Stimulated activated memory B cell treated with anti-CD40 and anti-IgM and Interleukin-4, amounts not matched to agents 10 μg/mL and 1 μg/mL and 100 μg/mL, for 72 hours (primary cell): Measurements from ENCODE around the gene NHP2.

Source experiments
- ATAC-seq: fragments of 150-1000 bp; cut with Tn5 transposase; 2 replicates; pipeline ENCODE4 v1.10.0; 2021
- H3K27ac Mint-ChIP-seq: one replicate; pipeline ENCODE4 v1.8.0; 2022; ENCODE audit warnings: mild to moderate bottlenecking, mixed read lengths
- H3K27me3 Mint-ChIP-seq: one replicate; pipeline ENCODE4 v1.8.0; 2022; ENCODE audit warnings: mixed read lengths
- H3K36me3 Mint-ChIP-seq: one replicate; pipeline ENCODE4 v1.8.0; 2022; ENCODE audit warnings: mixed read lengths
- H3K4me1 Mint-ChIP-seq: one replicate; pipeline ENCODE4 v1.8.0; 2022; ENCODE audit warnings: mixed read lengths
- H3K4me3 Mint-ChIP-seq: one replicate; pipeline ENCODE4 v1.8.0; 2022; ENCODE audit warnings: mild to moderate bottlenecking, moderate library complexity, mixed read lengths
- H3K9me3 Mint-ChIP-seq: one replicate; pipeline ENCODE4 v1.8.0; 2022; ENCODE audit warnings: mixed read lengths

The NHP2 gene

DNA sequence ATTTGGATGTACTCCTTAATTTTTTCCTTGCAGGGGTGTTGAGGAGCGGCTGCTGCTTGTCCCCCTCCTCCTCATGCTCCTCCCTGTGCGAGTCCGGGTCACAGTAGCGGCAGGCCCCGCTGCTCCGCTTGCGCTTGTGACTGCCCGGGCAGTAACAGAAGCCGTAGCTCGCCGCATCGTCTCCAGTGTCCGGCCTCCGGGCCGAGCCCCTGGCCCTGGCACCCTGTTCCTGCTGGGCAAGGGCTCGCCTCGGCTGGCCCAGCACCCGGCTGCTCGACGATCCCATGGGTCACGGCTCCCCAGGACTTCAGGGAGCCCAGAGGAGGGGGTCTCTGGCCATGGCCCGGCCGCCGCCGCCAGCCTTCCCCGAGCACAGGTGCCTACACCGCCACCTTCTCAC is 33.3 kb upstream of the NHP2 start, which contains the start of gene GMCL2:
Gene GMCL2 (minus strand): TSS at position 358 of the 400 bp plus-strand sequence. CDS start 72 bp downstream, at position 286.
- Mint-ChIP-seq H3K4me1 (no peaks in the 10 kb centered on the region), H3K4me3 (no peak within 1 kb of the TSS), H3K27me3 (peaks cover 24% of the 10 kb centered on the region), H3K36me3 (peaks cover under 1% of the 10 kb centered on the region), H3K9me3 (no peaks in the 10 kb centered on the region), H3K27ac (no peak within 1 kb of the TSS)
- no peak for ATAC-seq

DNA sequence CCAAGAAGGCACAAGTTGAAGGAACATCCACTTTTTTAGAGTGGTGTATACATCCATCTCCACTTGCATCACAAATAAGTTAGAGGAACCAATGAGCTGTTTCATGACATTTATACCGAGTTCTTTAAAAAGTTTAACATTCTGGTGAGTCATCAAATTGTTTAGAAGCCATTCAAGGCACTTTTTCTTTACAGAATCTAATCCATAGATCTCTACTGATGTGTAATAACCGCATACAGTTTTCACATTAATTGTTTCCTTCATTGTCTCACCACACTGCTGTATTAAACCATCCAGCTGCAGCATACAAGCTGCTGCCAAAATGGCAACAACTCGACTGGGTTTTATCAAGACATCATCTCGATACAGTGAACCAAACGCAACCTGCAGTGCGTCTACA is 32.7 kb upstream of the NHP2 start:
- Mint-ChIP-seq H3K27me3 (peaks cover 22% of the 10 kb centered on the region), H3K9me3 (no peaks in the 10 kb centered on the region), H3K4me3 (no peak overlapping the region), H3K4me1 (no peaks in the 10 kb centered on the region), H3K27ac (no peak overlapping the region), H3K36me3 (no peaks in the 10 kb centered on the region)
- ATAC-seq = no peak

DNA sequence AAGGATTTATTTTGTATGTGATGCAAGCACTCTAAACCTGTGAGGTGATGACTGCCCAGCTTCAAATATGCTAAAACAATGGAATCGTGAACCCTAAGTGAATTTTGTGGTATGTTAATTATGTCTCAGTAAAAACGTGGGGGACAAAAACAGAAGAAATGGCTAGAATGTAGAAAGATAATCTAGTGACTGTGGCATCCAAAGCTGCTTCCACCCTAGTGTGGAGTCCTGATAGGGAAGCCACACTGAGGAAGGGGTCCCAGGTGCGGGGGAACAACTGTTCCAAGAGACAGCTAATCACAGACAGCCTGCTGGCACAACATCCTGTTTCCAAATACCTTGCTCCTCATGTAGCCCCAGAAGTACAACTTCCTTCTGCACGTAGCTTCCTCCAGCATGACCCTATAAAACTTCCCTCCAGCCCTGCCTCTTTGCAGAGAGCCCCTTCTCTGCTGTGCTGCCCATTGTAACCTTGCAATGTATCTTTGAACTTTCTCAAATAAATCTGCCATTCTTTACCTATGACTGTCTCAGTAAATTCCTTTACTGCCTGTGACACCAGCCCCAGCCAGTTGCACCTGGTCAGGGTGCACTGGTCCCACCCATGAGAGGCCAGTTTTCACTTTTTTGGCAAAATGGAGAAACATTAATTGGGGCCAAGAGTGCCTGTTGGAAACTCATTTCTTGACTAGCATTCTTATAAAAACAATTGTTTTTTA is 28.6 kb upstream of the NHP2 start:
- Mint-ChIP-seq H3K36me3 (no peaks in the 10 kb centered on the region), H3K27me3 (peaks cover 25% of the 10 kb centered on the region), H3K4me1 (no peaks in the 10 kb centered on the region), H3K27ac (no peak overlapping the region), H3K4me3 (no peak overlapping the region), H3K9me3 (peaks cover 2% of the 10 kb centered on the region)
- ATAC-seq = no peak

- no peak for ATAC-seq
Measured at GRCh38 chr5:178180141-178180863, 26.6 kb upstream of the NHP2 start.

GRCh38 chr5:178177569-178177968 is 23.9 kb upstream of the NHP2 start:
- no peak overlapping the region for H3K4me3 Mint-ChIP-seq
- H3K9me3 Mint-ChIP-seq = peaks cover 2% of the 10 kb centered on the region
- peaks cover 36% of the 10 kb centered on the region for H3K27me3 Mint-ChIP-seq
- H3K27ac Mint-ChIP-seq = no peak overlapping the region
- H3K4me1 Mint-ChIP-seq = no peaks in the 10 kb centered on the region
- no peaks in the 10 kb centered on the region for H3K36me3 Mint-ChIP-seq
- ATAC-seq = no peak

More at GRCh38 chr5:178180141-178180863, 26.6 kb upstream of the NHP2 start:
- H3K9me3 Mint-ChIP-seq = peaks cover 2% of the 10 kb centered on the region
- peaks cover 36% of the 10 kb centered on the region for H3K27me3 Mint-ChIP-seq
- no peak overlapping the region for H3K4me3 Mint-ChIP-seq
- H3K27ac Mint-ChIP-seq = no peak overlapping the region
- H3K36me3 Mint-ChIP-seq = no peaks in the 10 kb centered on the region
- H3K4me1 Mint-ChIP-seq = no peaks in the 10 kb centered on the region

DNA sequence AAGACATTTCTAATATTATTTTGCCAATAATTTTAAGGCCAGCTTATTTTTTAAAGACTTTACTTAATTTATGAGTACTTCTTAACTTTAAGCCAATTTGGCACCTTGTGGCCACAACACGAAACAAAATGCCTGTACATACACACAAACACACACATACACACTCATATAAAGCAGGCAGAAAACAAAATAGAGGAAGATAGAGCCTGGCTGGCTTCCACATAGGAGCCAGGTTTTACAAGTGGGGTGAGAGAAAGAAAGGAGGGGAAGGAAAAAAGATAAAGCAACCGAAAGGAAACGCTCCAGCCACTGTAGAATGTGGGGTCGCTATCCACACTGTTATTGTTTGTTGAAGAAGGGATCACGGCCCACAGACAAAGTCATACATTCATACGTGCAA is 23.1 kb upstream of the NHP2 start:
- Mint-ChIP-seq H3K27ac (no peak overlapping the region), H3K9me3 (peaks cover 2% of the 10 kb centered on the region), H3K36me3 (no peaks in the 10 kb centered on the region), H3K4me1 (no peaks in the 10 kb centered on the region), H3K27me3 (peaks cover 36% of the 10 kb centered on the region), H3K4me3 (no peak overlapping the region)
- no peak for ATAC-seq

DNA sequence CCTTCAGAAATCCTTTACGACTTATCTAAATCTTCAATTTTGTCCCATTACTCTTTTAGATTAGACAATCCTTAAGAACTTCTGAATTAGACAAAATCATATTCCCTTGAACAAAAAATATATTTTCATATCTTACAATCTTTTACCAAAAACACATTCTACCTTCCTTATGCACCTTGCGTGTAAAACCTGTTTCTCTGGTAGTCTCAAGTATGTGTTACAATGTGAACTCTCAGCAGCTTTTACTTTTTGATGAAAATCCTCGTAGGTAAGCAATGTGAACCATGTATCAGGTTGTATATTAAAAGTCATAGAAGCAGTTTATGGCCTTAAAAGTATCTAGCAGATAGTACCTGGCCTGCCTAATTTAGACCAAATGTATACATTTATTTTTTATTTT is 20.8 kb upstream of the NHP2 start:
- Mint-ChIP-seq H3K9me3 (peaks cover 2% of the 10 kb centered on the region), H3K36me3 (no peaks in the 10 kb centered on the region), H3K27me3 (peaks cover 27% of the 10 kb centered on the region), H3K4me1 (no peaks in the 10 kb centered on the region), H3K27ac (no peak overlapping the region), H3K4me3 (no peak overlapping the region)
- ATAC-seq = no peak

- H3K4me3 Mint-ChIP-seq = no peak overlapping the region
- H3K27ac Mint-ChIP-seq = no peak overlapping the region
- H3K9me3 Mint-ChIP-seq = no peaks in the 10 kb centered on the region
- no peaks in the 10 kb centered on the region for H3K36me3 Mint-ChIP-seq
- H3K4me1 Mint-ChIP-seq = peaks cover 5% of the 10 kb centered on the region
- no peak for ATAC-seq
- H3K27me3 Mint-ChIP-seq = no peaks in the 10 kb centered on the region
Measured at GRCh38 chr5:178170455-178170854, 16.8 kb upstream of the NHP2 start.

DNA sequence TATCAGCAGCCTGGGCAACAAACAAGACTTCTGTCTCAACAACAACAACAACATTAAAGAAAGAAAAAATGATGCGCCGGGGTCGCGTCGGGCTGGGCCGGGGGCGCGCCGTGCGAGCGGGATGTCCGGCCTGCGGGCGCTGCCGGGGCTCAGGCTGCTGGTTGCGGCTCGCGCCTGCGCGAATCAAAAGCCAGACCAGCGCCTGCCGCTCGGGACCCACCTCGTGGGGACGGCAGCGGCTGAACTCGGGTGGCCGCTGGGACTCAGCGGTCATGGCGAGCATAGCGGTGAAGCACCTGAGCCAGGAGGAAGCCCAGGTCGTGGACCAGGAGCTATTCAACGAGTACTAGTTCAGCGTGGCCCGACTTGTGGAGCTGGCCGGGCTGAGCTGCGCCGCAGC is 11.9 kb upstream of the NHP2 start:
- Mint-ChIP-seq H3K4me3 (no peak overlapping the region), H3K27me3 (peaks cover 17% of the 10 kb centered on the region), H3K4me1 (peaks cover 18% of the 10 kb centered on the region), H3K36me3 (no peaks in the 10 kb centered on the region), H3K9me3 (no peaks in the 10 kb centered on the region), H3K27ac (no peak overlapping the region)
- no peak for ATAC-seq

DNA sequence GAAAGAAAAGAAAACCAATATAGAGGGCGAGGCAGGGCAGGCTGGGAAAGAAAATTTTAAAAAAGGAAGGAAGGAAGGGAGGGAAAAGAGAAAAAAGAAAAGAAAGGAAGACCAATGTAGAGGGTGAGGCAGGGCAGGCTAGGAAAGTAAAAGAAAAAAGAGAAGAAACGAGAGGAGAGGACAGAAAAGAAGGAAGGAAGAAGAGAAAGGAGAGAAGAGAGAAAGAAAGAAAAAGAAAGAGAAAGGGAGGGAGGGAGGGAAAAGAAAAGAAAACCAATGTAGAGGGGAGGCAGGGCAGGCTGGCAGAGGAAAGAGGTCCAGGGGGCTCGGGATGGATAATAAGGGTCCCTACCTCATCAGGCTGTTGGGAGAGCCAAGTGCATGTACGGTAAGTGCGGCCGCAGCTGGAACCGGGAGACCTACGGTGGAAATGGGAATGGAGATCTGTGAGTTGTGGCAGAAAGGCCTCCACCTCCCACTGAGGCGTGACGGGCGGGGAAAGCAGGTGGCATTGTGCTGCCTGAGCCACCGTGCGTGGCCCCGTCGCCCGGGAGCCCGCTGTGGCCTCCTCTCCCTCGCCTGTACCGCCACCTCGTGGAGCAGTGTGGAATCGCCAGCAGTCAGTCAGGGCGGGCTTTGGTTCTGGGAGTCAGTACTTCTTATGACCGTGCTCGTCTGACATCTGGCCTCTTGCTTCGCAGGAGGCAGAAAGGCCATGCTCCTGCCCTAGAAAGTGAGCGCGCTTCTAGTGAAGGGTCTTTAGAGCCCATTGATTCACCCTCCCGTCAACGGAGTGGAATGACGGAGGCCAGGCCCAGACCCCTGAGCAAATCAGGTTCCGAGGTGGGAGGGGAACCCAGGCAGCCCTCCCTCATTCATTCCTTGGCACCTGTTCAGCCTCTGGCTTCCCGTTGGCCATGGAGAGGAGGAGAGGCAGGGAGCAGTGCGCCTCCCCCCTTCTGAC is 10.4 kb upstream of the NHP2 start:
- Mint-ChIP-seq H3K4me3 (peak overlapping the region; percentile 40), H3K9me3 (no peaks in the 10 kb centered on the region), H3K36me3 (no peaks in the 10 kb centered on the region), H3K27ac (peak overlapping the region; percentile 11), H3K4me1 (peaks cover 18% of the 10 kb centered on the region), H3K27me3 (peaks cover 17% of the 10 kb centered on the region)
- ATAC-seq = peak; percentile 98

DNA sequence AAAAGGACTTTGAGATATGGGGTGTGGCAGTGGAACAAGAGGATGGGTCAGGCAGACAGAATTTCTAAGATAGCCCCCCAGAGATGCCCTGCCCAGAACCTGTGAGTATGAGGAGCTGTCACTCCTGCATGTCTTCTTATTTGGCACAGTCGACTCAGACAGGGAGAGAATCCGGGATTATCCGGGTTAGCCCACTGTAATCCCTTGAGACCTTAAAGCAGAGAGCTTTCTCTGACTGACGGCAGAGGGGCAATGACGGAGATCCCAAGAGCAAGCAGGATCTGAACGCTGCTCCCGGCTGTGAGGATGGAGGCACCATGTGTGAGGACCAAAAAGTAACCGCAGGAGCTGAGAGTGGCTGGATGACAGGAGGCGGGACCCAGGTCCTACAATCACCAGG is 8.8 kb upstream of the NHP2 start:
- no peak overlapping the region for H3K4me3 Mint-ChIP-seq
- H3K9me3 Mint-ChIP-seq = no peaks in the 10 kb centered on the region
- H3K36me3 Mint-ChIP-seq = no peaks in the 10 kb centered on the region
- no peak for ATAC-seq
- peaks cover 12% of the 10 kb centered on the region for H3K4me1 Mint-ChIP-seq
- no peak overlapping the region for H3K27ac Mint-ChIP-seq
- H3K27me3 Mint-ChIP-seq = peaks cover 17% of the 10 kb centered on the region

DNA sequence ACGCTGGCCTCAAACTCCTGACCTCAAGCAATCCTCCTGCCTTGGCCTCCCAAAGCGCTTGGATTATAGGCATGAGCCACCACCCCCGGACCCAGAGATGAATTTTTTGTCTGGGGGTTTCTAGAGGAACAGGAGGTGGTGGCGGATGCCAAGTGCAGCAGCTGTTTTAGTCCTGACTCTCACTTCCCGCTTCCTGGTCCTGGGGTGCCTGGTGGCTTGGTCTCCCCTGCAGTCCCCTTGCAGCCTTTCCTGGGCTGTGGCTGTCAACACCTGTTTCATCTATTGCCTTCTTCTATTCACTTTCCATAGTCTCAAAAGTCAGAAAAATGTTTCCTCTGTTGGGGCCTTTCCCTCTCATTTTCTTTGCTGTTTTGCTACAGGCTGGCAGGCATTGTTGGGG is 6.5 kb upstream of the NHP2 start:
- ATAC-seq = no peak
- Mint-ChIP-seq H3K4me3 (no peak overlapping the region), H3K4me1 (peaks cover 12% of the 10 kb centered on the region), H3K27ac (no peak overlapping the region), H3K27me3 (peaks cover 17% of the 10 kb centered on the region), H3K9me3 (no peaks in the 10 kb centered on the region), H3K36me3 (no peaks in the 10 kb centered on the region)

- H3K4me1 Mint-ChIP-seq = peaks cover 39% of the 10 kb centered on the region
- H3K27me3 Mint-ChIP-seq = no peaks in the 10 kb centered on the region
- H3K27ac Mint-ChIP-seq = no peak overlapping the region
- peaks cover 19% of the 10 kb centered on the region for H3K36me3 Mint-ChIP-seq
- no peaks in the 10 kb centered on the region for H3K9me3 Mint-ChIP-seq
- H3K4me3 Mint-ChIP-seq = no peak overlapping the region
- no peak for ATAC-seq
Measured at GRCh38 chr5:178155065-178155464, 1.4 kb upstream of the NHP2 start.

- Mint-ChIP-seq H3K4me1 (peaks cover 48% of the 10 kb centered on the region), H3K27ac (peak overlapping the region; percentile 89), H3K27me3 (no peaks in the 10 kb centered on the region), H3K9me3 (no peaks in the 10 kb centered on the region), H3K36me3 (peaks cover 32% of the 10 kb centered on the region), H3K4me3 (peak overlapping the region; percentile 92)
- no peak for ATAC-seq
Measured at GRCh38 chr5:178152491-178153444, 917 bp downstream of the NHP2 start.
